Measurements from ENCODE around the gene NHLRC3. TPM values are rescaled to one million over a fixed set of nuclear protein-coding genes. Genes with fewer than 3 reads are reported as not detected.

NHLRC3 gene
- total RNA-seq, 1 experiment from 2014 or later = 11.3 TPM

DNA sequence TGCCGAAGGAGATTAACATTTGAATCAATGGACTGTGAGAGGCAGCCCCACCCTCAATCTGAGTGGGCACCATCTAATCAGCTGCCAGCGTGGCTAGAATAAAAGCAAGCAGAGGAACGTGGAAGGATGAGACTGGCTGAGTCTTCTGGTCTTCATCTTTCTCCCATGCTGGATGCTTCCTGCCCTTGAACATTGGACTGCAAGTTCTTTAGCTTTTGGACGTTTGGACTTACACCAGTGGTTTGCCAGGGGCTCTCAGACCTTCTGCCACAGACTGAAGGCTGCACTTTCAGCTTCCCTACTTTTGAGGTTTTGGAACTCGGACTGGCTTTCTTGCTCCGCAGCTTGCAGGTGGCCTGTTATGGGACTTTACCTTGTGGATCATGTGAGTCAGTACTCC lies 14.7 kb downstream of the NHLRC3 start:
- POLR2A ChIA-PET = no interaction called here
- BruUV-seq (replicated peaks) = no TSS peak
- H3K9me3 Mint-ChIP-seq (ENCODE audit: unreplicated experiment) = peaks cover 8% of the 10 kb centered on the region
- no peak overlapping the region for H3K27ac Mint-ChIP-seq (ENCODE audit: low read depth, unreplicated experiment)
- TF ChIP-seq, protein P1, sequence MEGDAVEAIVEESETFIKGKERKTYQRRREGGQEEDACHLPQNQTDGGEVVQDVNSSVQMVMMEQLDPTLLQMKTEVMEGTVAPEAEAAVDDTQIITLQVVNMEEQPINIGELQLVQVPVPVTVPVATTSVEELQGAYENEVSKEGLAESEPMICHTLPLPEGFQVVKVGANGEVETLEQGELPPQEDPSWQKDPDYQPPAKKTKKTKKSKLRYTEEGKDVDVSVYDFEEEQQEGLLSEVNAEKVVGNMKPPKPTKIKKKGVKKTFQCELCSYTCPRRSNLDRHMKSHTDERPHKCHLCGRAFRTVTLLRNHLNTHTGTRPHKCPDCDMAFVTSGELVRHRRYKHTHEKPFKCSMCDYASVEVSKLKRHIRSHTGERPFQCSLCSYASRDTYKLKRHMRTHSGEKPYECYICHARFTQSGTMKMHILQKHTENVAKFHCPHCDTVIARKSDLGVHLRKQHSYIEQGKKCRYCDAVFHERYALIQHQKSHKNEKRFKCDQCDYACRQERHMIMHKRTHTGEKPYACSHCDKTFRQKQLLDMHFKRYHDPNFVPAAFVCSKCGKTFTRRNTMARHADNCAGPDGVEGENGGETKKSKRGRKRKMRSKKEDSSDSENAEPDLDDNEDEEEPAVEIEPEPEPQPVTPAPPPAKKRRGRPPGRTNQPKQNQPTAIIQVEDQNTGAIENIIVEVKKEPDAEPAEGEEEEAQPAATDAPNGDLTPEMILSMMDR (IDR thresholded peaks at IDR 0.05; ENCODE audit: unreplicated experiment) = no peak
- no peaks in the 10 kb centered on the region for H3K27me3 Mint-ChIP-seq (ENCODE audit: insufficient read depth, unreplicated experiment)
- no peak for DNase-seq (ENCODE audit: unreplicated experiment)
- CTCF ChIA-PET = interaction anchor here (0.6 to 1.0 kb wide), 5 partner anchors 91 to 1978 kb away, joined by 3 read pairs; no protein-coding TSS in a partner anchor
- no peak overlapping the region for H3K4me3 Mint-ChIP-seq (ENCODE audit: unreplicated experiment)
- no peaks in the 10 kb centered on the region for H3K4me1 Mint-ChIP-seq (ENCODE audit: insufficient read depth, unreplicated experiment)
- intact Hi-C loops (cut with micrococcal nuclease) = no loop called here
- H3K36me3 Mint-ChIP-seq (ENCODE audit: insufficient read depth, unreplicated experiment) = peaks cover 7% of the 10 kb centered on the region

DNA sequence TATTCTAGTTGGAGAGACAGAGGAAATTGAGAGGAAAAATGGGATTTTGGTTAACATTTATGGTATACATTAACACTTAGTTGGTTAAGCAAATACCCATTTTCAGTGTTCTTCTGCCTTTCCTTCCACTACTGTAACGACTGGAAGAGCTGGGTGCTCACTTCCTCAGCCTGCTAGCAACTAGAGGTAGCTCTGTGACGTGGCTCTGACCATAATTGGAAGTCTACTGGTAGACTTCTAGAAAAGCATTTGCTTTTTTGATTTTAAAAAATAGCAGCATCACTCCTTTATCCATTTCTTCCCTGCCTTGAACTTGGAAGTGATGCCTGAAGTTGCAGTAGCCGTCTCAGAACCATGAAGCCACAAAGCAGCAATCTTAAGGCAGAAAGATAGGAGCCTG lies 15.9 kb downstream of the NHLRC3 start:
- ChIA-PET POLR2A (no interaction called here), CTCF (interaction anchor here (3.1 kb wide), 1 partner anchor 558 kb away, joined by 12 read pairs; no protein-coding TSS in a partner anchor)
- peaks cover 7% of the 10 kb centered on the region for H3K36me3 Mint-ChIP-seq (ENCODE audit: insufficient read depth, unreplicated experiment)
- TF ChIP-seq, protein P1 (IDR thresholded peaks at IDR 0.05; ENCODE audit: unreplicated experiment) = no peak
- H3K4me1 Mint-ChIP-seq (ENCODE audit: insufficient read depth, unreplicated experiment) = no peaks in the 10 kb centered on the region
- DNase-seq (ENCODE audit: unreplicated experiment) = no peak
- BruUV-seq (replicated peaks) = no TSS peak
- intact Hi-C loops (cut with micrococcal nuclease) = no loop called here
- H3K4me3 Mint-ChIP-seq (ENCODE audit: unreplicated experiment) = no peak overlapping the region
- peaks cover 8% of the 10 kb centered on the region for H3K9me3 Mint-ChIP-seq (ENCODE audit: unreplicated experiment)
- H3K27ac Mint-ChIP-seq (ENCODE audit: low read depth, unreplicated experiment) = no peak overlapping the region
- H3K27me3 Mint-ChIP-seq (ENCODE audit: insufficient read depth, unreplicated experiment) = no peaks in the 10 kb centered on the region

GRCh38 chr13:39056018-39056417 lies 17.8 kb downstream of the NHLRC3 start:
- POLR2A ChIA-PET = interaction anchor here (0.7 kb wide), 1 partner anchor 1694 kb away, joined by 3 read pairs; no protein-coding TSS in a partner anchor
- intact Hi-C loops (cut with micrococcal nuclease) = no loop called here
- H3K36me3 Mint-ChIP-seq (ENCODE audit: insufficient read depth, unreplicated experiment) = peaks cover 11% of the 10 kb centered on the region
- TF ChIP-seq, protein P1 (IDR thresholded peaks at IDR 0.05; ENCODE audit: unreplicated experiment) = no peak
- no peaks in the 10 kb centered on the region for H3K4me1 Mint-ChIP-seq (ENCODE audit: insufficient read depth, unreplicated experiment)
- H3K27ac Mint-ChIP-seq (ENCODE audit: low read depth, unreplicated experiment) = no peak overlapping the region
- no peak for DNase-seq (ENCODE audit: unreplicated experiment)
- CTCF ChIA-PET = interaction anchor here (0.7 to 3.1 kb wide), 3 partner anchors 70 to 556 kb away, joined by 3 to 12 read pairs (median 3); no protein-coding TSS in a partner anchor
- H3K27me3 Mint-ChIP-seq (ENCODE audit: insufficient read depth, unreplicated experiment) = no peaks in the 10 kb centered on the region
- peaks cover 8% of the 10 kb centered on the region for H3K9me3 Mint-ChIP-seq (ENCODE audit: unreplicated experiment)
- no peak overlapping the region for H3K4me3 Mint-ChIP-seq (ENCODE audit: unreplicated experiment)
- BruUV-seq (replicated peaks) = no TSS peak

- H3K27me3 Mint-ChIP-seq (ENCODE audit: insufficient read depth, unreplicated experiment) = no peaks in the 10 kb centered on the region
- CTCF ChIA-PET = no interaction called here
- H3K36me3 Mint-ChIP-seq (ENCODE audit: insufficient read depth, unreplicated experiment) = peaks cover 8% of the 10 kb centered on the region
- POLR2A ChIA-PET = no interaction called here
- intact Hi-C loops (cut with micrococcal nuclease) = no loop called here
- peaks cover 8% of the 10 kb centered on the region for H3K9me3 Mint-ChIP-seq (ENCODE audit: unreplicated experiment)
- no peak overlapping the region for H3K27ac Mint-ChIP-seq (ENCODE audit: low read depth, unreplicated experiment)
- TF ChIP-seq, protein P1 (IDR thresholded peaks at IDR 0.05; ENCODE audit: unreplicated experiment) = no peak
- H3K4me3 Mint-ChIP-seq (ENCODE audit: unreplicated experiment) = no peak overlapping the region
- no peaks in the 10 kb centered on the region for H3K4me1 Mint-ChIP-seq (ENCODE audit: insufficient read depth, unreplicated experiment)
- DNase-seq (ENCODE audit: unreplicated experiment) = no peak
- no TSS peak for BruUV-seq (replicated peaks)
Observed at GRCh38 chr13:39058040-39058439, 19.8 kb downstream of the NHLRC3 start.
